NB4 (cell line): ENCODE measurements around the gene SLC34A1.

Experiments used
- CTCF ChIP-seq: IDR thresholded peaks from one replicate; pipeline ENCODE4 v1.5.1; 2012; ENCODE audit warnings: low read depth, low read length
- MAX ChIP-seq: IDR thresholded peaks from 2 replicates; pipeline ENCODE4 v1.6.1; 2011; ENCODE audit warnings: low read depth, low read length
- POLR2A ChIP-seq: IDR thresholded peaks from 2 replicates; pipeline ENCODE4 v1.6.1; 2011; ENCODE audit warnings: mild to moderate bottlenecking; ENCODE audit not compliant: insufficient read length; ENCODE audit errors: extremely low read depth

GRCh38 chr5:177427919-177428573 is 43.8 kb downstream of the SLC34A1 start:
- TF ChIP-seq CTCF = no peak
- no peak for TF ChIP-seq MAX
- TF ChIP-seq POLR2A = no peak
